SIG-M5 treated with dmso at 0.1 percent for 504 hours (cell line): Measurements from ENCODE around the gene ARHGDIB.

ENCODE experiments used
- DNase-seq: peaks from one replicate; lab custom pipeline; 2025; ENCODE audit not compliant: unreplicated experiment; lab: John Stamatoyannopoulos, UW

The ARHGDIB gene

DNA sequence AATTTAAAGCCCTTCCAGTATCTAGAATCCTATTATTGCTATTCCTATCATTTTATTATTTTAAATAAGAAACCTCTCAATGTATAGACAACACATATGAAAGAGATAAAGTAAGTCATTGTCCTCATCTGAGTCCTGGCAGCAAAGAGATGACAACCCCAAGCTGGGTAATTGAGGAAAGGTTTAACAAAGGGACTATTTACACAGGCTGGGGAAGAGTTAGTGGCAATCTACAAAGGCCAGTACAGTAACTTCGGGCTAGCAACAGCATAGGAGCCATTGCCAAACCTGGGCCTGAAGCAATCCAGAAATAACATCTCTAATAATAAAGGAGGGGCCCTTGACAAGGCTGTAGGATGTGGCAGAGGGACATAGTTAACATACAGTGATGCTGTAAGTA is 22.6 kb upstream of the ARHGDIB start:
- no peak for DNase-seq

DNA sequence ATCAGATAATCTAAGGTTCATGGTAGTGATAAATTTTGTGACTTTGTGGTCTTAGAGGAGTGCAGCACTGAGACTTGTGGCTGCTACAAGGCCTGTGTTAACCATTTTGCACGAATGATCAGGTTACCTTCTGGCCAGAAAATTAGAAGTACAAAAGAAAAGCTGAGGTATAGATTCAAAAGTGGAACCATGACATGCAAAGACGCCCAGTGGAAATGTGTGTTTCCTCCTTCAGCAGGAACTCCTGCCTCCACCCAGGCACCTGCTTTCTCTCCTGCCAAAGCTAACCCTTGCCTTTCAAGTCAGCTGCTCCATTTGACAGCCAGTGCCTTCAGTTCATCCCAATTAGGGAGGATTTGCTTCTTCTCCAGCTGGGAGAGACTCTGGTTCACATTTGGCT is 21.6 kb upstream of the ARHGDIB start:
- DNase-seq, result peak; percentile 80

DNA sequence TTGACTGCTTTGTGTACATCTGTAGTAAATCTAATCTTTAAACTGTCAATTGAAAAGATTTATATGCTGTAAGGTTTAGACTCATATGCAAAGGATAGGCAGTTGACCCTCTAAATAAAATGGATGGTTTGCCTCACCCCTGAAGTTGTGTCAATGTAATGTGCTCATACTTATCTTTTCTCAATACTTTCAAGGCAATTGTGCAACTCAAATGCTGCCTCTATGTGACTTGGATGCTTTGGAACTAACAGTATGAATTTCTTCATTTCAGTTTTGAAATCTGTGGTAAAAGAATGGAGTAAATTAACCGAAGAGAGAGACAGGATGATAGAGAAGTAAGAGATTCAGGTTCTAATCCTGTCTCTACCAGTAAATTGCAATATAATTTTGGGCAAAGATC is 21.2 kb upstream of the ARHGDIB start:
- DNase-seq, result peak; percentile 98

DNA sequence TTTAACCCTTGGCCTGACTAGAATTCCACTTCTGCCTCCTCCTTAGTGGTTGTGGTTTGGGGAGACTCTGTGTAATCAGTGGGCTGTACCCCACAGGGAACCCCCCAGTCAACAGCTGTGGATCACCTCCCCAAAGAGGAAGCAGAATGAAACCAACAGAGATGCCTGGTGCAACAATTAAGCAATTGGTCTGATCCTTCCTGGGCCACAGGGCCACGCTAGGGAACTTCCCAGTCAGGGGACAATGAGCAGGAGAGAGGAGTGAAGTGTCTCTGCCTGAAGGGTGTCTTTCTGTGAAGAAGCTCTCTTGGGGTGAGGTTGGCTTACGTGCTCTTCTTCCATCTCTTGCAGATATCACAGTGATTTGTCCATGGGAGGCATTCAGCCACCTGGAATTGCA is 19.6 kb upstream of the ARHGDIB start:
- DNase-seq, result peak; percentile 98

DNA sequence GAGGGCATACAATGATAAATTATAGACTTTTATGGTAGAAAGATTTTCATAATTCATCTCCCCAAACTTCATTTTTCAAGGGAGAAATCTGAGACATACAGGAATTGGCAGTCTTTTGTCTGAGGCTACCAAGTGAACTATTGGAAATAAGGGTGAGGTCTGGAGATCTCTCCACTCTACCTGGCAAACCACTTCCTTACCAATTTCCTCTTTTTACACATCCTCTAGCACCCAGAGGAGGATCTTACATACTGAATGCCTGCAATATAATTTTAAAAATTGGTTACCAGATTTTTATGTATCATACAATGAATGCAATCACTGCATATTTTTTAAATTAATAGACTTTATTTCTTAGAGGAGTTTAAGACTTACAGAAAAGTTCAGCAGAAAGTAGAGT is 18.1 kb upstream of the ARHGDIB start:
- no peak for DNase-seq

DNA sequence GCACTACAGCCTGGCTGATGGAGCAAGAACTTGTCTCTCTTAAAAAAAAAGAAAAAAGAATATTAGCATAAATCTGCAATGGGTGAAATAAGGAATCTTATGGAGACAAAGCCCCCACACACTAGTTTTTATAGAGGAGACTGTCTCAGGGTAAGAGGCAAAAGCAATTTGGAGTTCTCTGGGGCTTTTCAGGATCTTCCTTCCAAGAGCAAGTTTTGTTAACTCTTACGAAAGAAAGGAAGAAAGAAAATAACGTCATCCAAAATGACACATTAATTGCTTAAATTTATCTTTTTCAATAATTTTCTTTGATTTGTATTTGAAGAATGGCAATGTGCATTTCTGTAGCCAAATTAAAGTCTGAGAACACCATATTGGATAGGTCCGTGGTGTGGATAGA is 15.3 kb upstream of the ARHGDIB start:
- DNase-seq, result peak; percentile 30

DNA sequence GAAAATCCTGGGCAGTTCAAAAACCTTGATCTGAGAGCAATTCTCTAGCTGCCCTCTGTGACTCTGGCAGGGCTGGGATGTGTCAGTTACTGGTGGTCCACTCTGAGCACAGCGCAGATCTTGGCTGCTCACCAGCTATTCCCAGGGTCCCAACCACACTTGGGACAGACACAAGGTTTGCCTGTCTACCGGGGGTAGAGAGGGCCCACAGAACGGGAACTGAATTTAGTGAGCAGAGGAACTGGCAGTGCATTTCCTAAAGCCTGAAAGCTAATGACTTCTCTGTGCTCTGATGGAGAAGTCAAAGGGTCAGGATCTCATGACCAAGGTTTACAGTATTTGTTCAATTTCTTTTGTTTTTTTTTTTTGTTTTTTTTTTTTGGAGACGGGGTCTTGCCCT is 14.1 kb upstream of the ARHGDIB start:
- DNase-seq, result no peak

DNA sequence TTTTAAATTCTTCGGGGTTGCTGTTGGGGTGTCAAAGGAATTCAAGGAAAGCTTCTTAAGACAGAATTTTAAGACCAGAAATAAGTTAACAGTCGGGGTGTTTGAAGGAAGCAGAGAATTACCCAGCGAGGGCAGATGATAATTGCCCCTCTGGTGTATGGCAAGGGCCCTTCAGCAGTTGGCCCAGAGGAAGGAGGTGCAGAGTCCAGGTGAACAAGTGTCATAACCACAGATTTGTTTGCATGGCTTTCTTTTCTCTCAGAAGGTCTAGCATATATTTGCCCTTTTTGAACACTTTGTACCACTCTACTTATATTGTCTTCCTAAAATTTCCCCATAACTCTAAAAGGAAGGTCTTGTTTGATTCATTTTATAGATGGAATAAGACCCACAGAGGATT is 13.2 kb upstream of the ARHGDIB start:
- no peak for DNase-seq

DNA sequence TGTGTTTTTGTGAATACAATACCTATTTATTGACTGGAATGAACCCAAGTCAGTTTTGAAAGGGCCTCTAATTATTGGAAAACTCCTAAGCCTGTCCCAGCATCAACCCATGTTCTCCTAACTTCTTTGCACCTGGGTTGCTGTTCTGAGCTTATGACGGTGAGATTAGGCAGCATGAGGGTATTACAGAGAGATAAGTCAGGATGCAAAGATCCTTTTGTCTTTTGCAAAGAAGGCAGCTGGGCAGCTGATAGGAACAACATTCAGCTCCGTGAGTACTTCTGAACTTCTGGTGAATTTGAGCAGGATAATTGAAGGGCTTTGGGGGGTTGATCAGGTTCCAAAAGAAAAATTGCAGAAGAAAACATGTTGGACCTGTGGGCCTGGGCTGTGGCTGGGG is 11.4 kb upstream of the ARHGDIB start, which contains the start of gene PDE6H:
PDE6H (plus strand) TSS at position 227 of the 400 bp plus-strand sequence. CDS start 4,971 bp downstream, outside the sequence.
- DNase-seq, result no peak

DNA sequence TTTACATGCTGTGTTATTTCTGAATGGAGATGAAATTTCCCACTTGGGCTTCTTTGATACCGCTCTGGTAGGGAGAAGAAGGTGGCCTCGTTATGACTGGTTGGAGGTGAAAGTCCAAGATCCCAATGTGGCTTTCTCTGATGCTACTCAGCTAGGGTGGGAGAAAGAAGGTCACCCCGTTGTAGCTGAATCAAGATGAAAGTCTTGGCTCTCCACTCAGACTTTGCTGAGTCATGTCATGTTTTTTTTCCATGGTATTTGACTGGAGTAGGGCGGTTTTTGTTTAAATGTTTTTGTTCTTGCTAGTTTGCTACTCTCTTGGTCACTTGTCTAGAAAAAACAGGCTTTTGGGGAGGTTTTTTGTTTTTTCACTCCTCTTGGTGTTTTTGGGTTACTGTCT is 9.1 kb upstream of the ARHGDIB start:
- DNase-seq, result no peak

DNA sequence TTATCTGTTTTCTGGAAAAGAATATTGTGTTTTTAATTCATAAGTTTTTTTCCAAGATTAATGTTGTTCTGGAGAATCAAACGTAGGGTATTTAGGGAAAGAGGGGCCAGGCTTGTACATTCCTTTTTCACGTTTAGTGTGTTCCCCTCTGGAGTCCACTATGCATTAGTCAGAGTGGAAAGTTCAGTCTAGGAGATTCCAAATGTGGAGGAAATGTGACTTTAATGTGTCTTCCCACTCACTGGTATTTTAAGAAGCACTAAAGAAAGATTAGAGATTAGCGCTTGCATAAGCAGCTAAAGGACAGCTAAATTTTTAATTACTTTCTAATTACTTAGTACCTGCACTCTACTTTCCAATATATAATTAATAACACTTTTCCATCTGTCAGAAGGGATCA is 7.1 kb upstream of the ARHGDIB start:
- DNase-seq, result no peak

DNA sequence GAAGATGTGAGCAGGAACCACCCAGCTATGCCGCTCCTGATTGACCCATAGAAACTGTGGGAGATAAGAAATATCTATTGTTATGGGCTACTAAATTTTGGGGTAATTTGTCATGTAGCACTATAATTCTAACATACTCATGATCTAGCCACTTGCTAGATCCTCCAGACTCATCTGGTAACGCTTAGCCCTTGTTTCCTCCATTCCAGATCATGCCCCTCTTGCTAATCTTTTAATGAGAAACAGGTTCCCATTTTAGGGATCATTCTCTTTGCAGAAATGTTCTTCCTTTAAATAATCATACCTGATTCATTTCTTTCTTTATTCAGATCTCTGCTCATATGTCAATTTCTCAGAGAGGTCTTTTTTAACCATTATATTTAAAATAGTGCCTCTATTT is 3.8 kb upstream of the ARHGDIB start:
- DNase-seq, result no peak

DNA sequence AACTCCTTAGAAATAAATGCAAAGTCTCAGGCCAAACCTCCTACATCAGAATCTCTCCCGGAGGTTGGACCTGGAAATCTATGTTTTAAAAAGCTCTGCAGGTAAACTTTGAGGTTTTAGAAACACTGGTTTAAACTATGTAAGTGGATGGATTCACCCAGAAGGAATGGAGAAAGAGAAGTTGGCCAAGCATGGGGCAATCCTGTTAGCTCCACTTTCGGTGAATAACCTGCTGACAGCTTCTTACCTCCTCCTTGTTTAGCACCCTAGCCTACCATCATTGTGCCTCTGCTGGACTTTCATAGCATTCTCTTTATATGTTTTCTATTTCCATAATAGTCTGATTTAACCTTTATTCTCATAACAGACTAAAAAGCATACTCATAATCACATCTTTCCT is 3.0 kb upstream of the ARHGDIB start:
- DNase-seq, result no peak

DNA sequence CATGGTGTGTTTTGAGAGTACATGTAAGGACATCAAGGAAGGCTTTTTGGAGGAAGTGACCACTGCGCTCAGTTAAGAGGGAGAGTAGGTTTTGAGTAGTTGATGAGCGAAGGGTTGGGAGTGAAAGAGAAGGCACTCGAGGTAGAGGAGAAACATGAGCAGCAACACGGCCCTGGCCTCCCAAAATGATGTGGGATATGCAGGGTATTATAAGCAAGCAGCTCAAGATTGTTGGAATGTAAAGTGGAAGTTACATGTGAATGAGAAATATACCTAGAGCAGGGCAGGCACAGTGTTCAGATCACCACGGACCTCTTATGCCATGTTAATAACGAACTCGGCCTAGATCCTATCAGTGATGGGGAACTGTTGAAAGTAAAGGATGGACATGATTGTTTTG is 2.1 kb upstream of the ARHGDIB start:
- DNase-seq, result peak; percentile 34

DNA sequence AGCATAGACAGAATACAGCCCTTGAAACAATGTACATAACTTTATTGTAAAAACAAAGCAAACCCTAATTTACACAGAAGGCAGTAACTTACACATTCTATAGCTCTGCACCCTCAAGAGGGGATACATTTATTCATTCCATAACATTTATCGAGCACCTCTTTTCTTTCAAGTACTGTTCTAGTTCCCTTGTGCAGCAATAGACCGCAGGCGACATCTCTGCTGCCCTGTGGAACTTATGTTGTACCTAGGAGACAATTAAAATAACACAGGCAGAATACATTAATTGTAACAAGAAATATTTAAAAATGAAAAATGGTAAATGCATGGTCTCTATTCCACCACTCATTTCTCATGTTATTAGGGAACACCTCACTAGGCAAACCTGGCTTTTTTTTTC is 1.4 kb upstream of the ARHGDIB start:
- peak; percentile 52 for DNase-seq

DNA sequence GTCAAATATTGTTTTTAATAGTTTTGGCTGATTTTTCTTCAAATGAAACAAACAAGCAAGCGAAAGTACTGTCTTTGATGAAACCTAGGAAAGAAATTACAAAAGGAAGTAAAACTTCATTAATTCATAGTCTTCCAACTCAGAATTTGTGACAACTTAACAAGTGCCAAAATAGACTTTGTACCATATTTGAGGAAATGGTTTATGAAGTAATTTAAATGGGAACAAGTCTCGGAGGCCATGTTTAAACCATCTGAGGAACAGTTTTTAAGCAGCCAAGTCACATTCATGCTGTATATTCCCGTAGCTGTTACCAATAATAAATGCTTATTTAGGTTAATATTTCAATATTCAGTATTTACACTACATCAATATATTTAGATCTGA is 745 bp upstream of the ARHGDIB start:
- DNase-seq, result peak; percentile 69

DNA sequence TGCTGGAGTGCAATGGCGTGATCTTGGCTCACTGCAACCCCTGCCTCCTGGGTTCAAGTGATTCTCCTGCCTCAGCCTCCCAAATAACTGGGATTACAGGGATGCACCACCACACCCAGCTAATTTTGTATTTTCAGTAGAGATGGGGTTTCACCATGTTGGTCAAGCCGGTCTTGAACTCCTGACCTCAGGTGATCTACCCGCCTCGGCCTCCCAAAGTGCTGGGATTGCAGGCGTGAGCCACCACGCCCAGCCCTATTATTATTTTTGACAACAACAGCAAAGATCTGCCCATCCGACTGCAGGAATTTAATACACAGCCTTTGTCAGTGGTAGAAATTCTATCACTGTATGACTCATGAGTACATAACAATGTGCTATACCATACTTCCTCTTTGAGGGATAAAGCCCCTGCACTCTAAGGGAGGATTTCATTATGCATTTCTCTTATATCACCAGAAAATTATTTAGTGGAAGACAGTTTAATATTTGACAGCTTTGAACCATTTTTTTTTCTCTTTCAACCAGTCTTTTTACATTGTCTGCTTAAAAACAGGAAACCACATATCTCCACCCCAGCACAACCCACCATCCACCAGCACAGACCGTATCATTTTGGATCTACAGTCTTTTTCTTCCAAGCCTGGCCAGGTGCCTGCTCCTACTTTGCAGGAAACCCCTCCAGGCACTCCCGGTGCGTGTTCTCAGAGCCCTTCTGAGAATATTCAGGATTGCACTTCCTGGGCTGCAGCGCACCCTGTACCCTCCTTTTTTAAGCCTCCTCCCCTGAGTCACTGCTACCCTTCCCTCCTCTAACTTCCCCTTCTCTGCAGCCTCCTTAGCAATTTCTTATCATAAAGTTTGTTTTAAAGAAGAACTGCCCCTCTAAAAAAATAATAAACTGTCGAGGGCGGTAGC is 594 bp downstream of the ARHGDIB start:
- DNase-seq, result peak; percentile 93

DNA sequence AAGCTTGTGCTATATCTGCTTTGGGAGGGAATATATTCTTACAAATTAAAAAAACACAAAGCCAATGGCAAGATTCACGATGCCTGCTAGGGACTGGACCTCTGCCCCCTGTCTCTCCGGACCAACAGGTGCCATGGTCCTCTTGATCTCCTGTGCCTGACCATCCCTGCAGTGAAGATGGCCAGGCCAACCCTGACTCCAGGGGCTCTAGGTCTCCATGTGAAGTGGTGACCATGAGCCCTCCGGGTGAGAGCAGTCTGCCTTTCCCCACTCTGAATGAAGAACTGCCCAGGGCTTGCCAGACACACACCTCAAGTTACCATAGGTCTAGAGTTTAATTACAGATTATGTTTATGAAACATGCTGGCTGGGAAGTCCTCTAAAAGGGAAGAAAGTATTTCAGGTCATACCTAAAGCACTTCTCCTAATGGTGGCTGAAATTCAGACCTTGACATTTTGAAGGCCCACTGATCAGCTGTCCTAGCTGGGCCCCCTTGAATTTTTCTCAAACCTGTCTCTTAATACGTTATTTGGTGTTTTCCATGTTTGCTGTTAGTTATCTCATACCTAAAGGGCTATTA is 1.4 kb downstream of the ARHGDIB start:
- DNase-seq, result no peak

DNA sequence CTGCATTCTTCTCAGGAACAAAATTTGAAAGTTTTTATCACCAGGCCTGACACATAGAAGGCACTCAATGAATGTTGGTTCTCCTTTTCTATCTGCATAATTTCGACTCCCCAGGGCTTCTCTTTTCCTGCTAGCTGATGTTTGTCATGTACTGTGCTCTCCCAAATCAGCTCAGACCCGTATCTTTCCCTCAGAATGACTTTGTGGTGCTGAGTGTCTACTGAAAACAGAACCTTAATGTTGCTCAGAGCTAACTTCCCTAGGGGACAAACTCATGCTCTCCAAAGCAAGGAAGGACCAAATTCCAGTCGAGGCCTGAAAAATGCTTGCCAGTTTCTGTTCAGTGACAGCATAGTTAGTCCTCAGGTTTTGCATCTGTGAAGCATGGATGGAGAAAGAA is 1.9 kb downstream of the ARHGDIB start:
- peak; percentile 71 for DNase-seq

DNA sequence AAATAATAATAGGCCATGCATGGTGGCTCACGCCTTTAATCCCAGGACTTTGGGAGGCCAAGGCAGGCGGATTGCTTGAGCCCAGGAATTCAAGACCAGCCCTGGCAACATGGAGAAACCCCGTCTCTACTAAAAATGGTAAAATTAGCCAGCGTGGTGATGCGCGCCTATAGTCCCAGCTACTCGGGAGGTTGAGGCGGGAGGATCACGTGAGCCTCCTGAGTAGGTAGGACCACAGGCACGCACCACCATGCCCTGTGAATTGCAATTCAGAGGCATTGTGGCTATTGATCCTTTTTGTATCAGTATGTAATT is 2.3 kb downstream of the ARHGDIB start:
- DNase-seq, result no peak

DNA sequence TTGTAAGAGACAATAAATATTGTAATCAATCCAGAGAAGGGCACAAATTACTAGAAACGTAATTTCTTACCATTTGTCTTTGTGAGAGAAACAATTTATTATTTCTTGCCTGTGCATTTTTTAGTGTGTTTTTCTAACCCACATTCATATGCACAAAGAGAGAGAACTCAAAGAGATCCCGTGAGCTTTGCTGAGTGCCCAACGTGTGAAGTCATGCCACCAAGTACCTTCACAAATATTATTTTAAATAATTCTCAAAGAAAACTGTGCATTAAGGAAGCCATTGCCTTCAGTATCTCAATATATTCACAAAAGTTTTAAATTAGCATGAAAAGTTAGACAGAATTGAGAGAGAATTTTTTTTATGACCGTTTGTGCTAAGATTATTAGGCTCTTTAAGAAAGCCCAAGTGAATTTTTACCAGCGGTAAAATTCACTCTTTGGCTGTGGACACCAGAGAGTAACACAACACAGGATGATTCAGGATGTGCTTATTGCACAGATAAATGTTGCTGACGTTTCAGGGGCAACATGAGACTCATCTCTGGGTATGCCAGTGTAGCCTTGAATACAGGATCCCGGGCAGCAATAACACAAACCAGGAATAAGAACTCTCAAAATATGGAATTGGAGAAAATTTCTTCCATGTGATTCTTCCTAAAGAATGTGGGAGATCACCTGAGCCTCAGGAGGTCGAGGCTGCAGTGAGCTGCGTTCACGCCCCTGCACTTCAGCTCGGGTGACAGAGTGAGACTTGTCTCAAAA is 2.9 kb downstream of the ARHGDIB start:
- peak; percentile 53 for DNase-seq

DNA sequence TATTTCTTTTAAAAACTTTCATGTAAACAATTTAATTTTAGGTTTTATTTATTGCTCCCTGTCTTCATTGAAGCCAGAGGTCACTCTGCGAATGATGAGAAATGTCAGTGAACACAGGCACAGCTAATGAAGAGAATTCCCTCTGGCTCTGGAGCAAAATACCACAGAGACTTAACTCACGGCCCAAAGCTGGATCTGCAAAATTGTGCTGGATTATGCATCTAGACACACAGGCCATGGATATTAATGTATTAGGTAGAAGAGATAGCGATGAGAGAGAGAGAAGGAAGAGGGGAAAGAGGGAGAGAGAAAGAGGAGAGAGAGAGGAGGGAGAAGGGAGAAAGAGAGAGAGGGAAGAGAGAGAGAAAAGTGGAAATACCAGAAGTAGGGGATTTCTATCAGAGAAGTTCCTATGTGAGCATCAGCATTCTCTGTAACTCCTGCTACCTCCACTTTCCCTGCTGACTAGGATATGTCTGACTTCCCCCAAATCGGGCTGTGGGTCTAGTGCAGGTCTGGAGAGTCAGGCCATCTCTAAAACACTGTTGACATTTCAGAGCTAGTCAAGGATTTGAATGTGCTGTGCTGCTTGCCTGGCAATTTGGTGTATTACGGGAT is 3.7 kb downstream of the ARHGDIB start:
- DNase-seq, result peak; percentile 62
